GM21515 (cell line): ENCODE results near the gene TUBGCP6.

Experiments
- ATAC-seq: cut with Tn5 transposase; IDR thresholded peaks from one replicate; pipeline ENCODE4 v1.9.1; 2021; ENCODE audit not compliant: unreplicated experiment

The TUBGCP6 gene

DNA sequence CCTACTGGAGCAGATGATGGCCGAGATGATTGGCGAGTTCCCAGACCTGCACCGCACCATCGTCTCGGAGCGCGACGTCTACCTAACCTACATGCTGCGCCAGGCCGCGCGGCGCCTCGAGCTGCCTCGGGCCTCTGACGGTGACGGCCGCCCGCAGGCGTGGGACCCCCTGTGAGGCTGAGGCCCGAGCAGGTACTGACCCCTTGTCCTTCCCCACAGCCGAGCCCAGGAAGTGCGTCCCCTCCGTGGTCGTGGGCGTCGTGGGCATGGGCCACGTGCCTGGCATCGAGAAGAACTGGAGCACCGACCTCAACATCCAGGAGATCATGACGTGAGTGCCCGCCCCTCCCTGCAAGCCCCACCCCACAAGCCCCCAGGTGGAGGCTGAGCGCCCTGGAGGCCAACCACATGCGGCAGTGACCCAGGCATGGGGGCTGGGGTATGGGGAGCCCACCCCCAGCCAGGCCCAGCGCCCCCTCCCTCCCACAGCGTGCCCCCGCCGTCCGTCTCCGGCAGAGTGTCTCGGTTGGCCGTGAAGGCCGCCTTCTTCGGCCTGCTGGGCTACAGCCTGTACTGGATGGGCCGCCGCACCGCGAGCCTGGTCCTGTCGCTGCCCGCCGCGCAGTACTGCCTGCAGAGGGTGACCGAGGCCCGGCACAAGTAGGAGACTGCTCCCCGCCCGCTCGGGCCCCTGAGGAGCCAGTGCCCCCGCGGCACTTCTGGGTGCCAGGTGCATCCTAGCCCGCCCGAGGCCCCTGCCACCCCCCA is 46.8 kb downstream of the TUBGCP6 start:
- no peak for ATAC-seq

DNA sequence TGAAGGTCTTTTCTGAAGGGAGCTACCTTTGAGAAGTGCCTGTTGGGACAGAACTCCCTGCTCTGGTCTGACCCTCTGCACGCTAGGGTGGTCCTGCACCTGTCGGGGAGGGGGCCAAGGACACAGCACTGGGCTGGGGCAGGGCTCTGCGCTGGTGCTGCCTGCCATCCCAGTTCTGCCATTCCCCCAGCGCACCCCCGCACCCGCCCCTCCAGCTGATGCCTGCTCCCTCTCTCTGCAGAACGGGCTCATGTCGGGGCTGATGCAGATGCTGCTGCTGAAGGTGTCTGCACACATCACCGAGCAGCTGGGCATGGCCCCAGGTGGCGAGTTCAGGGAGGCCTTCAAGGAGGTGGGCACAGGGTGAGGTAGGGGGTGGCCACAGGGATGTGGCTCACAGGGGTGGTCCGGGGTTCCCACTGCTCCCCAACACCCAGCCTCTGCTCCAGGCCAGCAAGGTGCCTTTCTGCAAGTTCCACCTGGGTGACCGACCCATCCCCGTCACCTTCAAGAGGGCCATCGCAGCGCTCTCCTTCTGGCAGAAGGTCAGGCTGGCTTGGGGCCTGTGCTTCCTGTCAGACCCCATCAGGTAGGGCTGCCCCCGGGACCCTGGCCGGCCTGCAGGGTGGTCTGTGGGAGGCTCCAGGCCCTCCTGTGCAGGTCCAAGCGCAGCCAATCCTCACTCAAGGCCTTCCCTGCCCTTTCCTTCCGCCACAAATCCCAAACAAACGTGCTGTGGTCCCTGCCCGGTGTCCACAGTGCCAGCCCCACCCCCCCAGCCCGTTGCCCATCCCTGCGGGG is 47.6 kb downstream of the TUBGCP6 start:
- ATAC-seq, result no peak

DNA sequence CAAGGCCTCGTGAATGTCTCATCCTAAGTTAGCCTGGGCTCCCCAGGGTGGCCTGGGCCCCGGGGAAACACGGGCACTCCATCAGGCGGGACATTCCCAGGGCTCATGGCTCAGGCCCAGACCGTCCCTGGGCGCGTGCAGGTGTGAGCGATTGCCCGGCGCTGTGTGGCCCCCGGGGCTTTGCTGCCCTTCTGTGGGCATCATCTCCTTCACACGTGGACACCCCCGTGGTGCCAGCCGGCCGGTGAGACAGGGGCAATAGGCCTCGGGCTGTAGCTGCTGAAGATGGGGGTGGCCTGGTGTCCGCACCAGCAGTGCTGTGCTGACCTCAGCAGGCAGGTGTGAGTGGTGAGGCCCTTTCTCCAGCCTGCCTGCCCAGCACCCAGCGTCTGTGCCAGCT is 48.6 kb downstream of the TUBGCP6 start:
- ATAC-seq, result no peak

DNA sequence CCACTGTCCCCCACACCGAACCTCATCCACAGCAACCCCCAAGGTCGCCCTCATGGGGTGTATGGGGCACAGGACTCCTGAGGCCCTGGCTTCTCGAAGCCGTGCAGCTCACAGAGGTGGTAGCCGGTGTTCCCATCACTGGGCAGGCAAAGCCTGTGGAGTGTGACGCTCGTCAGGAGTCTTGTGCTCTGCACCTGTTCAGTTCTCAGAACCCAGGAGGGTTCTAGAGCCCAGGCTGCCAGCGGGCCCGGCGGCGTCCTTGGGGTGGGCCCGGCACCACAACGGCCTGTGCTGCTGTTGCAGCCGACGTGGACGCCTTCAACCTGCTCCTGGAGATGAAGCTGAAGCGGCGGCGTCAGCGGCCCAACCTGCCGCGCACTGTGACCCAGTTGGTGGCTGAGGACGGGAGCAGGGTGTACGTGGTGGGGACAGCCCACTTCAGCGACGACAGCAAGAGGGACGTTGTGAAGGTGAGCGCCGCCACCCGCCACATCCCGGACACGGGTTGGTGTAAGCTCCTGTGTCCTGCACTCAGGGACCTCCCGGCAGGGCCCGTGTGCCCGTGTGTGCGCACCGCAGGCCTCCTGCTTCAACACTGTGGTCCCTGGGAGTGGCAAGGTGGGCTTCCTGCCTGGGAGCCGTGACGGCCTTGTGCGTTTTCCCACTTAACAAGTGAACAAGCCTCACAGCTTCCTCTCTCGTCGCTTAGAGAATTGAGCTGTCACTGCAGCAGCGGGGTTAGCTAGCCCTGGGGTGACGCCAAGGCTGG is 50.6 kb downstream of the TUBGCP6 start:
- ATAC-seq, result no peak

DNA sequence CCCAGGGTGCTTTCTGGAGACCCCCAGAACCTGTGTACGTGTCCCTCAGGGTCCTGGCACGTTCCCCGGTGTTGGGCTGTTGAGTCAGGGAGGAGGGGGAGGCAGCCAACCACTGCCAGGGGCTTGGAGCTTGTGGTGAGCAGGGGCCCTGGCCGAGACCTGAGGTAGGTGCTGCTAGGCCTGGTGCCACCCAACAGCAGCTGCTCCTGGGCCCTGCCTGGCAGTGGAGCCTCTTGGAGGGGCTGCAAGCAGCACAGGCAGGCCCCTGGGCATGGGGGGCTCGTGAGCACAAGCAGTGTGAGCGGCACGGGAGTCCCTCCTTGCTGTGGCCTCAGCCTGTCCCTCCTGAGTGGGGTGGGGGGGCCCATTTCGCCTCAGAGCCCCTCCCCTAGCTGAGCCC is 51.2 kb downstream of the TUBGCP6 start:
- ATAC-seq, result no peak

DNA sequence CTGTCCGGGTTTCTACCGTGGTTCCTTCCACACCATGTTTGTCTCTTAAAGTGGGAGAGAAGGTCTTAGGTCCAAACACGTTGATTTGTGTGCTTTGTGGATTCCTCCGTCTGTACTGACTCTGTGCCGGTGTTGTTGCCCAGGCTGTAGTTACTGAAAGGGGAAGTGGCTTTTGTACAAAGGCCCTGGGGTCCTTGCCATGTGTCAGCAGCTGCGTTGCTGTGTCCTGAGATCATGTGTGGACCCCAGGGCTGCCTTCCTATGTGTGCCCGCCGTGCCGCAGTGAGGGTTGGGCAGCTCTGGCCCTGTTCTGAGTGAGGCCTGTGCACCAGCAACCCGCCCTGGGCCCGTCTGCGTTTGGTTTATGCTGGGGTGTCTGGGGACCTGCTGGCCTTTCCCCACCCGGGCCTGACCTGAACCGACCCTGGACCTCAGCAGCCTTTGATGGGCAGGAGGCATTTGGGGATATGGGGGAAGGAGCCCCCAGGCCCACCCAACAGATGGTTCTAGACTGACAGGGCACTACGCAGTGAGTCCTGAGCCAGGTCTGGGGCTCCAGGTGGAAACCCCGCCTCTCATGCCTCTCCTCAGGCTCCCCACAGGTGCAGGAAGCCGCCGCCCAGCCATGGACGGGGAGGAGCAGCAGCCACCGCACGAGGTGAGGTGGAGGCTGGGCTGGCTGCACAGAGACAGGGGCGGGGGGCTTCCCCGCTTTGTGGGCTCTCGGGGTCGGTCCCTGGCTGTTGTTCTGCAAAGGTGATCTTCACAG is 52.2 kb downstream of the TUBGCP6 start:
- no peak for ATAC-seq

DNA sequence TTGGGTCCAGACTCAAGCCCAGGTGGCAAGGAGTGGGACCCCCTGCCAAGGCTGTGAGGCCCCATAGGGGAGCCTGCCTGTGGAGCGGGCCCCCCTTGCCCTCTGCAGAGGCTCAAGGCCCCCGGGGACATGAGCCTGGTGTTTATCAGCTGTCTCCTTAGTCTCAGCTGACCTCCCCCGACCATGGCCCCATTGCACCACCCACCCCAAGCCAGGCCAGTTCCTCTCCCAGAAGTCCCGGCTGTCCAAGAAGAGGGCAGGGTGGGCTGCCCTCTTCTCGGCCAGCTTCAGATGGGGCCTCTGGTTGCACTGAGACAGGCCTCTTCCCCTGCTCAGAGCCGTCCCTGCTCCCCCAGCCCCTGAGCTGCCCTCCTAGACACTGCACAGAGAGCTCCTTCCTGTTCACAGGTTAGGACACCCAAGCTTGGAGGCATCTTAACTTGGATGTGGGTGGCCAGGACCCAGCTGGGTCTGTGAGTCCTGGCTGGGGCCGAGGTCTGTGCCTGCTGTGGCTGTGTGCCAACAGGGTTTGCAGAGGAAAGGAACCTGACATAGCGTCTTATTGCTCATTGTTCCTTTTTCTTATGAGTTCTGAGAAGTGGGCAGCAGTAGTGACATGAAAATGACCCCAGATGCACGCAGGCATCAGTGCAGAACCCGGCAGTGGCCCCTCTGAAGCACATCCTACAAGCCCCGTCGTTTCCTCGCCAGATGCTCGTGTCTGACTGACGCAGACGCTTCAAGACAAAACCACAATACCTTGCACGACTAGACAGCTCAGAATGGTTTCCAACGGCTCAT is 53.7 kb downstream of the TUBGCP6 start:
- no peak for ATAC-seq

DNA sequence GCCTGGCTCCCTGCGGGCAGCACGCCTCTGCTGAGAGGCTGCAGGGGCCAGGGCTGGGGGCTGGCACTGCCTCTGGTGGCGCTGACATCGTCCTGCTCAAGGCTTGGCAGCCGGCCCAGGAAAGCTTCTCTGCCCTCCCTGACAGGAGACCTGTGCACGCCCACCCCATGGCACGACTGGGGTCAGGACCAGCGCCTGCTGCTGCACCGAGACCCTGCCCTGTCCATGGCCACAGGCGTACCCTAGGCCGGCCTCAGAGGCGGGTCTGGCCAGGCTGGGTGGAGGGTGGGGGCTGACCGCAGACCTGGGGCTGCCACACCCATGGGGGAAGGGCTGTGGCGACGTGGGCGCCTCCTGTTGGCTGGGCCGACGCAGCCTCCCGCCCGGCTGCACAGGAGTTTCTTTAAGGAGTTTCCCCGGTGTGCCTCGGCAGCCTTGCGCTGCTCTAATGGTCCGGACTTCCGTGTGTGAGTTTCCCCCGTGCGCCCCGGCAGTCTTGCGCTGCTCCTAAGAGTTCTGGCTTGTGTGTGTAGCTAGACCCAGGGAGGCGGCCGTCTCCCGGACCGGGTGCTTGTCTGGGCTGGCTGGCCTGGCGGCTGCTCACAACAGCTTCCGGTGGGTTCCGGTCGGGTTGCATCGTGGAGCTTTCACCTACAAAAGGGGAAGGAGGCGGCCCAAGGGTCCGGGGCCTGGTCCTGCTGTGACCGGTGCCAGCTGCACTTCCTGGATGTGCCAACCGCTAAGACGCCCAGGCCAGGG is 54.5 kb downstream of the TUBGCP6 start:
- ATAC-seq, result peak; percentile 33

DNA sequence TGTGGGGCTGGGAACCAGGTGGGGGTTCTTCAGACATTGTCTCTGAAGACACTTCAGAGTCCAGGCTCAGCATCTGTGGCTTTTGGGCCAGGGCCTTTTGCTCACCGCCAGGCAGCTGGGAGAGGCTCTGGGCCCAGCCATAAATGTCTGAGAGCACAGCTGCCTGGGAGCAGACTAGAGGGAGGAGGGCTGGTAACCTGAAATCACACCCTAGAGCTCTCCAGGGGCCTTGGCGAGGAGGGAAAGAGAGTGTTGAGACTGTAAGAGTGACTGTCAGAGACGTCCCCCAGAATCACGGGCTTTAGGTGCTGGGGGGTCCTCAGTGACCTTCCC is 55.0 kb downstream of the TUBGCP6 start:
- ATAC-seq, result no peak

DNA sequence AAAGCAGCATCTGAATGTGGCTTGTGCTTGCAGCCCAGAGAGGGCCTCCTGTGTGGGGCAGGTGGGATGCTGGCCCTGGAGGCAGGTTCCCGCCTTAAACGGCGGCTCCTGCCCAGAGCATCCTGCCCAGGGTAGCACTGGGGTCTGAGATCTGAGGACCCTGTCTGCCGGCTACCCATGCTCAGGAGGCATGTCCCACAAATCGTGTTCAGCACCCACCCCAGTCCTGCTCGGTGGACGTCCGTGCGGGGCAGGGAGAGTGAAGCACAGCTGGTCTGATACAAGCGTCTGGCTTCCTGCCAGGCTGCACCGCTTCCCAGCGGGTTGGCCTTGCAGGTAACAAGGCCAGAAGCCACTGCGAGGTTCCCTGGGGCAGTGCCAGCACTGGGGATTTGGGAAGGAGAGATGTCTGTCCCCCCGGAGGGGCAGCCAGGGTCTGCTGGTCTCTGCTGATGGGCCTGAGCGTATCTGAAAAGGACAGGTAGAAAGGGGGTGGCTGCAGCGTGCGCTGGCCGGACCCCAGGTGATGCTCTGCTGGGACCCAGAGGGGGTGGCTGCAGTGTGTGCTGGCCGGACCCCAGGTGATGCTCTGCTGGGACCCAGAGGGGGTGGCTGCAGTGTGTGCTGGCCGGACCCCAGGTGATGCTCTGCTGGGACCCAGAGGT is 55.5 kb downstream of the TUBGCP6 start:
- no peak for ATAC-seq

DNA sequence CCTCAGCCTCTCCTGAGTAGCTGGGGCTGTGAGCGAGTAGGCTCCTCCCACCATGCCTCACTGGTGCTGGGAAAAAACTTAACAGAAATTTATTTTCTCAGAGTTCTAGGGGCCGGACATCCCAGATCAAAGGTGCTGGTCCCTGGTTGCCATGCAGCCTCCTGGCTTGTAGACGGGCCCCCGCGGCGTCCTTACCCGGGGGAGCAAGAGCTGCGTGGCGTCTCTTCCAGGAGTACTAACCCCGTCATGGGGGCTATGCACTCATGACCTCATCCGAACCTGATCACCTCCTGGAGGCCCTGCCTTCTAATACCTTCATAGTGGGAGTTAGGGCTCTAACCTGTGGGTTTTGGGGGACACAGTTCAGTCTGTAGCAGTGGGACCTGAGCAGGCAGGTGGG is 56.5 kb downstream of the TUBGCP6 start:
- no peak for ATAC-seq

DNA sequence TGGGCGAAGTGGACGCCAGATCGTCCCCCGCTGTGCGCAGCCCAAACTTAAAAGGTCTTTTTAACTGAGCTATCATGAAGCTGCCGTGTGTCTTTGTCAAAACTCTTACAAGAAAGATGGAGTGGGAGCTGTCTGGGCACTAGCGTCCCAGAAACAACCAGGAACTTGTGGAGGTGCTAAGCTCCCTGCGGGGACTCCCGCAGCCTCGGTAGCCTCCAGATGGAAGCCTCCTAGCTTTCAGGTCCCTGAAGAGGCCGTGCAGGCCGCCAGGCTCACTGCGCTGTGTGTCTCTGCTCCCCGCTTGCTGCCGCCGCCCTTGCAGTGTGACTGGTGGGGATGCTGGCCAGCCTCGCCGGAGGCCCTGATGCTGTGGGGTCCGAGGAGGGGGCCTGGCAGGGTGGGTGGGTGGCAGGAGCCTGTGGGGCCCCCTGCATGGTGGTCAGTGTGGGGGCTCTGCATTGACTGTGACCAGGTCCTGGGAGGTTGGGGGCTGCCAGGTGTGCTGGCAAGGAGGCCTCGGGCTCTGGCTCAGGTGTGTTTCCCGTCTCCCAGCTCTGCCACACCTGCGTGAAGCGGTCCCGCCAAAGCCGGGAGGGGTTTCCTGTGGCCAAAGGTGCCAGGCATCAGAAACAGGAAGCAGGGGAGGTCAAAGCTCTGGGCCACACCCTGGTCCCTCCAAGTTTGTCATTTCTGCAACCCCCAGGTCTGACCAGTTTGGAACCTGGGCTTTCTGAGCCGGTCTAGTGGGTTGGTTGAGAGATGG is 57.9 kb downstream of the TUBGCP6 start:
- ATAC-seq, result no peak

DNA sequence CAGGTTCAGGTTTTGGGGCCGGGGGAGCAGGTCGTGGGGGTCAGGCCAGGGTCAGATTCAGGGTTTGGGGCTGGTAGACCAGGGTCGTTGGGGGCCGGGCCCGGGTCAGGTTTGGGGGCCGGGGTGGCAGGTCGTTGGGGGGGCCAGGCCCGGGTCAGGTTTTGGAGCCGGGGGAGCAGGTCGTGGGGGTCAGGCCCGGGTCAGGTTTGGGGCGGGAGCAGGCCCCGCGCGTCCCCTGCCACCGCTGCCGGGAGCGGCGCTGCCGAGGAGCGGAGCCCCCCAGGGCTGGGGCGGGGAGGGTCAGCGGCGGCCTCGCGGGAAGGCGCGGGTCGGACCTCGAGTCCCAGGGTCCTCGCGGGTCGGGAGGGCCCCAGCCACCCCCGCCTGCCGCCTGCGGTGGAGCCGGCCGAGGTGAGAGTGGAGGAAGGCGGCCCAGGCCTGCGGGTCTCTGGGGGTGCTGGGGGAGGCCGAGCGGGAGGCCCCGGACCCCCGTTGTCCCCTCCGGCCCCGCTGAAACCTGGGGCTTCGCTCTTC is 58.6 kb downstream of the TUBGCP6 start:
- ATAC-seq, result no peak

DNA sequence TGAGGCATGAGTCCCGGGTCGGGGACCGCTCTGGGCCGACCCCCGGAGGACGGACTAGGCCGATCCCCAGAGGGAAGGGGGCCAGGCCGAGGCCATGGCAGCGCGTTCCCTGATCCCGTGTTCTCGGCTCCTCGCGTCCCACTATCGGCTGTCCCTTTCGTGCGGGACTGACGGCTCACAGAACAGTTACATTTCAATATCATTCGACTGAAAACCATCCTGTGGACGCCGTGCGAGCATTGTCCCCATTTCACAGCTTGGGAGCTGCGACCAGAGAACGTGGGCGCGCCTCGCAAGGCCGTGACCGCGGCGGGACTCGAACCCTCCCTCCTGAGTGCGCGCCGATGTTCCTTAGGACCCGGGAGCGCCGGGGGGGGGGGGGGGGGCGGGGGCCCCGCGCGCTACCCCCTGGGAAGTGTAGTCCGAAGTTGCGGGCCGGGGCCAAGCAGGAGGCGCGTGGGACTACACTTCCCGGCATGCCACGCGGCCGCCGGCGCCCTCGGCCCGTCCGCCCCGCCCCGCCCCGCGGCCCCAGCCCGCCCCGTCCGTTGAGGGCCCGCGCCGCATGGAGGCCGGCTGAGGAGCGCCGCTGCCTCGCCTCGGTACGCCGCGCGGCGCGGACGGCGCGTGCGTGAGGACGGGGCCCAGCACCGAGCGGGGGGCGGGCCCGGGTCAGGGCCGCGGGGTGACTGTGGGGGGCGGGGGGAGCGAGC is 59.3 kb downstream of the TUBGCP6 start, which contains the start of gene TRABD:
Gene TRABD (plus strand): TSS at position 539 of the 713 bp plus-strand sequence. CDS start 7,148 bp downstream, outside the sequence.
- no peak for ATAC-seq

DNA sequence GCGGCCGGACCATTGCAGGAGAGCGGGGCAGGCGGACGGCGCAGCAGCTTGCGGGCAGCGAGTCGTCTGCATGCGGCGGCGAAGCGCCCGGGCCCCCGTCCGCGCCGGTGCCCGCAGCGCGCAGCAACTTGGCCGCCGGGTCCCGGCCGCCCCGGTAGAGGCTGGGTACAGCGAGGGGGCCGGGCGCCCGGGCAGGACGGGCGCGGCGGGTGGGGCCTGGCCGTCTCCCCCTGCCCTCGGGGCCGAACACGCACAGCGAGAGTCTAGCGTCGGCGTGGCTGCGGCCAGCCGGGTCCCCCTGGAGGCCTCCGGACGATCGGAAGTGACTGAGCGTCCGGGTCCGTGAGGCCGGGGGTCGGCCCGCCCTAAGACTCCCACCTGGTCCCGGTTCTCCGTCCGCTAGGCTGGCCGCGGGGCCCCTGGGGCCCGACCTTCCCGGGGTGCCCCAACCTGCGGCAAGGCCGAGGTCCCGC is 59.9 kb downstream of the TUBGCP6 start:
- no peak for ATAC-seq

DNA sequence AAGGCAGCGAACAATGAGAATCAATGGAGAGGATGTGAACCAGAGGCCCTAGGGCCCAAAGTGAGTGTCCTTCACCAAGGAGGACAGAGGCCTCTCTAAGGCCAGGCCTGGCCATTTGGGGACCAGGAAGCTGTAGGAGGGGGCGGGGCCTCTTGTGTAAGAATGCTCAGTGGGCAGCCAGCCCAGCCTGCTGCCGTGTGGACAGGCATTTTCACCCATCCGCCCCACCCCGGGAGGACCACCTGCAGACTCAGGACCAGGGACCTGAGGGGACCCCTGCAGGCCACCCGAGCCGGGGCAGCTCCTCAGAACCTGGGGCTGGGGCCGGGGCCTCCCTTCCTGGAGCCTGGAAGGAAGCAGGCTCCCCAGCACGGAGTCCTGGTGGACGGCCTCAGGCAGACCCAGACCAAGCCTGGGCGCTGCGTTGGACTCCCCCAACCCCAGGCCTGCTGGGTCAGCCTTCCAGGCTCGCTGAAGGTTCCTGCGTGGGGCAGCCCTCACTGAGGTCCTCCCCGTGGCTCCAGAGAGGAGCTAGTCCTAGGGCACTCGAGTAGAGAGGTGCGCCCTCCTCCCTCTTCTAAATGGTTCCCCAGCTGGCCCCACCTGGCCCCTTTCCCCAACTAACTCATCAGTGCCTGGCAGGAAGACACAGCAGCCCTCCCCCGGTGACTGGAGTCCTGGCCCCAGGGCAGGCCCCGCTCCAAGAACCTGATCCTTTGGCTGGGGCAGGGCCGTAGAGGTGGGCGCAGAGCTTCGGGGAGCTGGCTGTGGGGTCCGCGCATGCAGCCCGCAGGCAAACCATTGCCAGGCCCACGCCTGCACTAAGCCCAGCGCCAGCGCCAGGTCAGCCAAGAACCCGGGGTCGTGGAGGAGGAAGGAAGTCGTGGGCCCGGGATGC is 60.6 kb downstream of the TUBGCP6 start:
- ATAC-seq, result no peak
